DND-41 (cell line): ENCODE results near the gene ANXA3.
"Not testable (repeated sequence)": the region's sequence is repeated elsewhere in the genome, so short reads cannot be mapped to it uniquely, and the experiment has no call there.

Source experiments
- EZH2 ChIP-seq: IDR thresholded peaks from 3 replicates; pipeline ENCODE4 v1.6.1; 2012; ENCODE audit warnings: borderline replicate concordance, low read depth, mild to moderate bottlenecking, moderate library complexity, low read length, inconsistent platforms; ENCODE audit not compliant: severe bottlenecking
- TF ChIP-seq, protein P1 (sequence below): IDR thresholded peaks from 2 replicates; pipeline ENCODE4 v1.5.1; 2012; ENCODE audit warnings: borderline replicate concordance, low read length, moderate library complexity, mild to moderate bottlenecking; ENCODE audit not compliant: poor library complexity, severe bottlenecking; ENCODE audit errors: extremely low read depth

DNA sequence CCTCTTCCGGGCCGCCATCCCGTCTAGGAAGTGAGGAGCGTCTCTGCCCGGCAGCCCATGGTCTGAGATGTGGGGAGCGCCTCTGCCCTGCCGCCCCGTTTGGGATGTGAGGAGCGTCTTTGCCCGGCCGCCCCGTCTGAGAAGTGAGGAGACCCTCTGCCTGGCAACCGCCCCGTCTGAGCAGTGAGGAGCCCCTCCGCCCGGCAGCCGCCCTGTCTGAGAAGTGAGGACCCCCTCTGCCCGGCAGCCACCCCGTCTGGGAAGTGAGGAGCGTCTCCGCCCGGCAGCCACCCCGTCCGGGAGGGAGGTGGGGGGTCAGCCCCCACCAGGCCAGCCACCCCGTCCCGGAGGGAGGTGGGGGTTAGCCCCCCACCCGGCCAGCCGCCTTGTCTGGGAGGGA, 3.7 kb upstream of the ANXA3 start:
- TF ChIP-seq EZH2 = not testable (repeated sequence)
- TF ChIP-seq, protein P1, sequence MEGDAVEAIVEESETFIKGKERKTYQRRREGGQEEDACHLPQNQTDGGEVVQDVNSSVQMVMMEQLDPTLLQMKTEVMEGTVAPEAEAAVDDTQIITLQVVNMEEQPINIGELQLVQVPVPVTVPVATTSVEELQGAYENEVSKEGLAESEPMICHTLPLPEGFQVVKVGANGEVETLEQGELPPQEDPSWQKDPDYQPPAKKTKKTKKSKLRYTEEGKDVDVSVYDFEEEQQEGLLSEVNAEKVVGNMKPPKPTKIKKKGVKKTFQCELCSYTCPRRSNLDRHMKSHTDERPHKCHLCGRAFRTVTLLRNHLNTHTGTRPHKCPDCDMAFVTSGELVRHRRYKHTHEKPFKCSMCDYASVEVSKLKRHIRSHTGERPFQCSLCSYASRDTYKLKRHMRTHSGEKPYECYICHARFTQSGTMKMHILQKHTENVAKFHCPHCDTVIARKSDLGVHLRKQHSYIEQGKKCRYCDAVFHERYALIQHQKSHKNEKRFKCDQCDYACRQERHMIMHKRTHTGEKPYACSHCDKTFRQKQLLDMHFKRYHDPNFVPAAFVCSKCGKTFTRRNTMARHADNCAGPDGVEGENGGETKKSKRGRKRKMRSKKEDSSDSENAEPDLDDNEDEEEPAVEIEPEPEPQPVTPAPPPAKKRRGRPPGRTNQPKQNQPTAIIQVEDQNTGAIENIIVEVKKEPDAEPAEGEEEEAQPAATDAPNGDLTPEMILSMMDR = not testable (repeated sequence)
